Choroid plexus epithelial cell (primary cell): ENCODE data around the gene TMEM80.

Source experiments
- DNase-seq: peaks from one replicate; pipeline ENCODE4 v3.0.0-alpha.2; 2010; ENCODE audit warnings: low read depth
- H3K4me3 ChIP-seq: 2 replicates; pipeline ENCODE4 v1.5.1; 2011; ENCODE audit warnings: low read depth, mild to moderate bottlenecking, control low read depth, low read length, moderate library complexity
- TF ChIP-seq, protein P1 (sequence below): conservative IDR thresholded peaks from 2 replicates; pipeline ENCODE4 v1.5.1; 2011; ENCODE audit warnings: low read depth, mild to moderate bottlenecking, control low read depth, inconsistent platforms, low read length, moderate library complexity

TMEM80 gene

DNA sequence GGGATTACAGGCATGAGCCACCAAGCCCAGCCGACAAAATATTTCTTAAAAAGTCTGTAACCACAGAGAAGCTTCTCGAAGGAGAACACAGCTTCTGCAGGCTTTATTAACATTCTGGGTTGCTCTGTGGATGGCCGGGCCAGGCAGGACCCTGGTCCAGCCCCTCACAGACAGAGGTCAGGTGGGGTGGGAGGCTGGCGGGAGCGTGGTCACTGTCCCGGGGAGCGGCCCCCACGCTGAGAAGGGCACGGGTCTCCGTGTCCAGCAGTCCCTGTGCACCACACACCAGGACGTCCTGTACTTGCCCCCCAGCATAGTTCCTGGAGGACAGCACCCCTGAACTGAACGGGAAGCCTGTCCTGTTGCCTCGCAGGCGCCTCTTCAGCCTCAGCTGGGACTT lies 39.2 kb upstream of the TMEM80 start:
- H3K4me3 ChIP-seq: no peak overlapping the region
- TF ChIP-seq, protein P1, sequence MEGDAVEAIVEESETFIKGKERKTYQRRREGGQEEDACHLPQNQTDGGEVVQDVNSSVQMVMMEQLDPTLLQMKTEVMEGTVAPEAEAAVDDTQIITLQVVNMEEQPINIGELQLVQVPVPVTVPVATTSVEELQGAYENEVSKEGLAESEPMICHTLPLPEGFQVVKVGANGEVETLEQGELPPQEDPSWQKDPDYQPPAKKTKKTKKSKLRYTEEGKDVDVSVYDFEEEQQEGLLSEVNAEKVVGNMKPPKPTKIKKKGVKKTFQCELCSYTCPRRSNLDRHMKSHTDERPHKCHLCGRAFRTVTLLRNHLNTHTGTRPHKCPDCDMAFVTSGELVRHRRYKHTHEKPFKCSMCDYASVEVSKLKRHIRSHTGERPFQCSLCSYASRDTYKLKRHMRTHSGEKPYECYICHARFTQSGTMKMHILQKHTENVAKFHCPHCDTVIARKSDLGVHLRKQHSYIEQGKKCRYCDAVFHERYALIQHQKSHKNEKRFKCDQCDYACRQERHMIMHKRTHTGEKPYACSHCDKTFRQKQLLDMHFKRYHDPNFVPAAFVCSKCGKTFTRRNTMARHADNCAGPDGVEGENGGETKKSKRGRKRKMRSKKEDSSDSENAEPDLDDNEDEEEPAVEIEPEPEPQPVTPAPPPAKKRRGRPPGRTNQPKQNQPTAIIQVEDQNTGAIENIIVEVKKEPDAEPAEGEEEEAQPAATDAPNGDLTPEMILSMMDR: no peak
- DNase-seq: no peak

DNA sequence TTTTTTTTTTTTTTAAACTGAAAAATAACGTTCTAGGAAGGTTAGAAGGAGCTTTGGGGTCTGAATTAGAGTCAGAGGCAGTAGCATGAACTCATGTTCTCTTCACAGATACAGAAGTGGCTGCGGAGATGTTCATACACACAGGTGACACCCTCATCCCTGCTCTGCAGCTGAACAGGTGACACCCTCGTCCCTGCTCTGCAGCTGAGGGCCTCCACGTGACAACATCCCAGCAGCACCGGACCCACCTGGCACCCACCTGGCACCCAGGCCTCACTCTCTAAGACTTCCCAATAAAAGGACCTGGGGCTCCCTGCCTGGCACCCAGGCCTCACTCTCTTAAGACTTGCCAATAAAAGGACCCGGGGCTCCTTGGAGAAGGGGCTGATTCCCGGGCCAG lies 38.8 kb upstream of the TMEM80 start:
- TF ChIP-seq, protein P1: no peak
- no peak overlapping the region for H3K4me3 ChIP-seq
- DNase-seq: no peak

DNA sequence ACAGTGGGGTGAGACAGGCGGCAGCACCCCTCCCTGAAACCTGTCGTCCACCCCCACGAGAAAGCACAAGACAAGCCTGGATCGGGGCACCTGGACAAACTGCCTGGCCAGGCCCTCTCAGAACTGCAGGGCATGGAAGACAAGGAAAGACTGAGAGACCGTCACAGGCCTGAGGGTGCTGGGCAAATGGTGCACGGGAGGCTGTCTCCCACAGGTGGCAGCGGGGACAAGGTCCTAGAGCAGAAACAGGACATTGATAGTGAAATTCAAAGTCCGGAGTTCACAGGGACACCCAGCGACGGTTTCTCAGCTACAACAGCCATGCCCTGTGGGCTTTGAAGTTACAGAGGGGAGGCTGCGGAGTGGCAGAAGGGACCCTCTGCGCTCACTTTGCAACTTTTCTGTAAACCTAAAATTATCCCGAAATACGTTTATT lies 37.9 kb upstream of the TMEM80 start:
- no peak overlapping the region for H3K4me3 ChIP-seq
- TF ChIP-seq, protein P1: no peak
- DNase-seq: no peak

DNA sequence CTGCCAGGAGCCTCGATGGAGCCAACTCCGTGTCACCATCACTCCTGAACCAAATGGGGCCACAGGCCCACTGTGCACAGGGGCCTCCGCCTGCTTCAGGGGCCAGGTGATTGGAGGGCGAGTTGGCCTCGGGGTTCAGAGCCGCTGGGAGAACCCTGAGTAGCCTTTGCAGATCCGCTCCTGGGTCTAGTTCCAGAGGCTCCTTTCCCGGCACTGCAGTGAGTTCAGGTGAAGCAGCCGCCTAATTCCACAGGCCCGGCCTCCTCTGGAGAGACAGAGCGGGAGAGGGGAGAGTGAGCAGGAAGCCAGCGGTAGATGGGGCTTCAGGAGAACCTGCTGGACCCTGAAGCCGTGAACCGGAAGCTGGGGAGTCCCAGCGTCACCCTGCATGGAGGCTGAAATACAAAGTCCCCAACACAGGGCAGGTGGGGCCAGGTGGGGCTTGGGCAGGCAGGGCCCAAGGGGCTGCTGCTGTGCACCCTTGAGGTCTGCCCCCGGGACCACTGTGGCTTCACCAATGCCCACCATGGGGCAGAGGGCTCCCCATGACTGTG lies 36.0 kb upstream of the TMEM80 start:
- TF ChIP-seq, protein P1: no peak
- H3K4me3 ChIP-seq: no peak overlapping the region
- no peak for DNase-seq

DNA sequence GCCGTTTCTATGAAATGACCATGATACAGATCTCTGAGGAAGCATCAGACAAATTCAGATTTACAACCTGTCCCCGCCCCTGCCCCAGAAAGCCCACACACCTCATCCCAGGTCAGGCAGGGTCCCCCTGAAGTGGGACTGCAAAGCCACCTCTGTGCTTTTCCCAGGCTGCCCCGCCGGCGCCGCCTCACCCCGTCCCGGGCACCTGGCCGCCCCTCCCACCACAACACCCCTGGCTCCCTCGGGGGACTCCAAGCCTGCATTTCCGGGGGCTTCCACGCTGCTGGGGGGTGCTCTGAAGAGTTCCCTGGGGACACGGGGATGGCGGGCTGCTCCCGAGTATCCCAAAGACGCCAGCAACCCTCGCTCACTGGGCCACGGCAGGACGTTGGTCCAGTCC lies 35.3 kb upstream of the TMEM80 start:
- no peak overlapping the region for H3K4me3 ChIP-seq
- DNase-seq: no peak
- TF ChIP-seq, protein P1: no peak

DNA sequence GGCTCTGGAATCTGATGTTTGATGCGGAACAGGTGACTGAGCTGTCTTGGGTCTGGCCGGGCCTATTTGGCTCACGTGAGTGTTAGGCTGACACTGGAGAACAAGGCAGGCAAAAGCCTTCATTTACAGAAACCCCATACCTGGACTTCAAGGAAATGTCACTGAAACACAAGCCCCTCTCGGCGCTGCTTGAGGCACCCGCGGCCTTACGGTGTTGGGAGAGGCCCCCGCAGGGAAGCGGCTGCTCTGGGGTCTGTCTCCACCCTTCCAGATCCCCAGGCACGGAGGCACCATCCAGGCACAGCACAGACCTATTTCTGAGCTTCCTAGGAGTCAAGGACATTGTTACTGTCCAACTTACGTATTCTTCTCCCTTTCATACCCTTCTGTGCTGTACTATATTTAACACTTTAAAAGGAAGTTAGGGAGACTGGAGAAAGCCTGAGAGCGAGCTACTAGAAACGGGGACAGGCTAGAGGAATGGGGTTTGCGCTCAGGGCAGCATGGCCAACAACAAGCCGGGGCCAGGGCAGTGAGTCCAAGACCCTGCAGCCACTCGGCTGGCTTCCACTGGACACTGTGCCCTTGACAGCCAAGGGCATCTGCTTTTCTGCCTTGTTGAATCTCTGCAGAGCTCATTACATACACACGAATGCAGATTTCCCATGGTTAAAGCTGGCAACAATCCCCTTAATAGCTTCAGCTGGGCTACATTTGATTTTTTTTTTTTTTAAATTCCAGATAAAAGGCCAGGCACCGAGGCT lies 34.8 kb upstream of the TMEM80 start:
- H3K4me3 ChIP-seq: no peak overlapping the region
- TF ChIP-seq, protein P1: no peak
- DNase-seq: no peak
